Measurements from ENCODE around the gene ATMIN. TPM values are rescaled to one million over a fixed set of nuclear protein-coding genes. Genes with fewer than 3 reads are reported as not detected.

ATMIN gene
- total and polyA plus RNA-seq, 2 experiments from 2014 or later, result 22.0 to 60.5 TPM

DNA sequence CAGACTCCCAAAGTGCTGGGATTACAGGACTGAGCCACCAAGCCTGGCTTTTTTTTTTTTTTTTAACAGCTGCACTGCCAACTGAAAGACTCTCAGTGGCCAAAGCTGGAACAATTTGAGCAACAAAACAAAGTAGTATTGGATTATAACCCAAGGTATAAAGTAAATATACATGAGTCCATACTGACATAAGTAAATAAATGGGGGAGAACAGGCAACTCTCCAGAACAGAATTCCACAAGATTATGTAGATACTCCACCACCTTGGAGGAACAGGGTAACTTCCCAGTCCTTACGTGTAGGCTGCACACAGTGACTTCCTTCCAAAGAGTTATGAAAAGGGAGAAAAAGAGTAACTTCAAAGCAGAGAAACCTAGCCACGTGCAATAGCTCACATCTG is 44.7 kb upstream of the ATMIN start:
- H3K4me2 ChIP-seq, result no peak overlapping the region
- Mint-ChIP-seq H3K27ac (no peak overlapping the region), H3K9me3 (no peaks in the 10 kb centered on the region), H3K36me3 (ENCODE audit: low read depth) (peaks cover 4% of the 10 kb centered on the region; the same call in 1 of the 3 replicates), H3K4me1 (peaks cover 23% of the 10 kb centered on the region), H3K4me3 (no peak overlapping the region), H3K27me3 (ENCODE audit: insufficient read depth, low read depth, poor library complexity) (peaks cover 16% of the 10 kb centered on the region)
- H2AFZ ChIP-seq, result no peak overlapping the region
- H3K79me2 ChIP-seq (replicated peaks; ENCODE audit: insufficient read depth), result peaks cover 56% of the 10 kb centered on the region
- H3K4me3 ChIP-seq, result no peak overlapping the region
- no peaks in the 10 kb centered on the region for H3K9me2 ChIP-seq (ENCODE audit: insufficient read depth)
- peaks cover 5% of the 10 kb centered on the region; the same call in 1 of the 2 replicates for H3K27me3 ChIP-seq (ENCODE audit: insufficient read depth)
- H3F3A ChIP-seq (replicated peaks; ENCODE audit: low read depth), result no peaks in the 10 kb centered on the region
- H3K4me1 ChIP-seq (ENCODE audit: insufficient read depth), result peaks cover 15% of the 10 kb centered on the region; the same call in 1 of the 2 replicates
- DNase-seq (ENCODE audit: low spot score) (no peak), ATAC-seq (no peak)
- H3K36me3 ChIP-seq (ENCODE audit: insufficient read depth), result no peaks in the 10 kb centered on the region
- TF ChIP-seq, protein P1, sequence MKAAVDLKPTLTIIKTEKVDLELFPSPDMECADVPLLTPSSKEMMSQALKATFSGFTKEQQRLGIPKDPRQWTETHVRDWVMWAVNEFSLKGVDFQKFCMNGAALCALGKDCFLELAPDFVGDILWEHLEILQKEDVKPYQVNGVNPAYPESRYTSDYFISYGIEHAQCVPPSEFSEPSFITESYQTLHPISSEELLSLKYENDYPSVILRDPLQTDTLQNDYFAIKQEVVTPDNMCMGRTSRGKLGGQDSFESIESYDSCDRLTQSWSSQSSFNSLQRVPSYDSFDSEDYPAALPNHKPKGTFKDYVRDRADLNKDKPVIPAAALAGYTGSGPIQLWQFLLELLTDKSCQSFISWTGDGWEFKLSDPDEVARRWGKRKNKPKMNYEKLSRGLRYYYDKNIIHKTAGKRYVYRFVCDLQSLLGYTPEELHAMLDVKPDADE (IDR thresholded peaks at IDR 0.05), result no peak
- TF ChIP-seq, protein P2, sequence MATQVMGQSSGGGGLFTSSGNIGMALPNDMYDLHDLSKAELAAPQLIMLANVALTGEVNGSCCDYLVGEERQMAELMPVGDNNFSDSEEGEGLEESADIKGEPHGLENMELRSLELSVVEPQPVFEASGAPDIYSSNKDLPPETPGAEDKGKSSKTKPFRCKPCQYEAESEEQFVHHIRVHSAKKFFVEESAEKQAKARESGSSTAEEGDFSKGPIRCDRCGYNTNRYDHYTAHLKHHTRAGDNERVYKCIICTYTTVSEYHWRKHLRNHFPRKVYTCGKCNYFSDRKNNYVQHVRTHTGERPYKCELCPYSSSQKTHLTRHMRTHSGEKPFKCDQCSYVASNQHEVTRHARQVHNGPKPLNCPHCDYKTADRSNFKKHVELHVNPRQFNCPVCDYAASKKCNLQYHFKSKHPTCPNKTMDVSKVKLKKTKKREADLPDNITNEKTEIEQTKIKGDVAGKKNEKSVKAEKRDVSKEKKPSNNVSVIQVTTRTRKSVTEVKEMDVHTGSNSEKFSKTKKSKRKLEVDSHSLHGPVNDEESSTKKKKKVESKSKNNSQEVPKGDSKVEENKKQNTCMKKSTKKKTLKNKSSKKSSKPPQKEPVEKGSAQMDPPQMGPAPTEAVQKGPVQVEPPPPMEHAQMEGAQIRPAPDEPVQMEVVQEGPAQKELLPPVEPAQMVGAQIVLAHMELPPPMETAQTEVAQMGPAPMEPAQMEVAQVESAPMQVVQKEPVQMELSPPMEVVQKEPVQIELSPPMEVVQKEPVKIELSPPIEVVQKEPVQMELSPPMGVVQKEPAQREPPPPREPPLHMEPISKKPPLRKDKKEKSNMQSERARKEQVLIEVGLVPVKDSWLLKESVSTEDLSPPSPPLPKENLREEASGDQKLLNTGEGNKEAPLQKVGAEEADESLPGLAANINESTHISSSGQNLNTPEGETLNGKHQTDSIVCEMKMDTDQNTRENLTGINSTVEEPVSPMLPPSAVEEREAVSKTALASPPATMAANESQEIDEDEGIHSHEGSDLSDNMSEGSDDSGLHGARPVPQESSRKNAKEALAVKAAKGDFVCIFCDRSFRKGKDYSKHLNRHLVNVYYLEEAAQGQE (IDR thresholded peaks at IDR 0.05; ENCODE audit: unreplicated experiment), result no peak
- no peak for TF ChIP-seq JUNB (IDR thresholded peaks at IDR 0.05; ENCODE audit: unreplicated experiment)
- no peak for TF ChIP-seq ZNF331 (CRISPR knock-in tag; IDR thresholded peaks at IDR 0.05; ENCODE audit: low read depth)
- no peak for TF ChIP-seq ZNF114 (CRISPR knock-in tag; IDR thresholded peaks at IDR 0.05)
- TF ChIP-seq CTCF (conservative IDR thresholded peaks at IDR 0.05; ENCODE audit: low read depth in 2 of 2), result no peak
- TF ChIP-seq EZH2 (IDR thresholded peaks at IDR 0.05; ENCODE audit: low read depth, unreplicated experiment), result no peak
- TF ChIP-seq POLR2AphosphoS5 (IDR thresholded peaks at IDR 0.05; ENCODE audit: low read depth), result no peak
- no peak for TF ChIP-seq CREB1 (CRISPR knock-in tag; IDR thresholded peaks at IDR 0.05; ENCODE audit: low read depth)
- no peak for TF ChIP-seq EZH2phosphoT487 (IDR thresholded peaks at IDR 0.05; ENCODE audit: unreplicated experiment)
- TF ChIP-seq, protein P3, sequence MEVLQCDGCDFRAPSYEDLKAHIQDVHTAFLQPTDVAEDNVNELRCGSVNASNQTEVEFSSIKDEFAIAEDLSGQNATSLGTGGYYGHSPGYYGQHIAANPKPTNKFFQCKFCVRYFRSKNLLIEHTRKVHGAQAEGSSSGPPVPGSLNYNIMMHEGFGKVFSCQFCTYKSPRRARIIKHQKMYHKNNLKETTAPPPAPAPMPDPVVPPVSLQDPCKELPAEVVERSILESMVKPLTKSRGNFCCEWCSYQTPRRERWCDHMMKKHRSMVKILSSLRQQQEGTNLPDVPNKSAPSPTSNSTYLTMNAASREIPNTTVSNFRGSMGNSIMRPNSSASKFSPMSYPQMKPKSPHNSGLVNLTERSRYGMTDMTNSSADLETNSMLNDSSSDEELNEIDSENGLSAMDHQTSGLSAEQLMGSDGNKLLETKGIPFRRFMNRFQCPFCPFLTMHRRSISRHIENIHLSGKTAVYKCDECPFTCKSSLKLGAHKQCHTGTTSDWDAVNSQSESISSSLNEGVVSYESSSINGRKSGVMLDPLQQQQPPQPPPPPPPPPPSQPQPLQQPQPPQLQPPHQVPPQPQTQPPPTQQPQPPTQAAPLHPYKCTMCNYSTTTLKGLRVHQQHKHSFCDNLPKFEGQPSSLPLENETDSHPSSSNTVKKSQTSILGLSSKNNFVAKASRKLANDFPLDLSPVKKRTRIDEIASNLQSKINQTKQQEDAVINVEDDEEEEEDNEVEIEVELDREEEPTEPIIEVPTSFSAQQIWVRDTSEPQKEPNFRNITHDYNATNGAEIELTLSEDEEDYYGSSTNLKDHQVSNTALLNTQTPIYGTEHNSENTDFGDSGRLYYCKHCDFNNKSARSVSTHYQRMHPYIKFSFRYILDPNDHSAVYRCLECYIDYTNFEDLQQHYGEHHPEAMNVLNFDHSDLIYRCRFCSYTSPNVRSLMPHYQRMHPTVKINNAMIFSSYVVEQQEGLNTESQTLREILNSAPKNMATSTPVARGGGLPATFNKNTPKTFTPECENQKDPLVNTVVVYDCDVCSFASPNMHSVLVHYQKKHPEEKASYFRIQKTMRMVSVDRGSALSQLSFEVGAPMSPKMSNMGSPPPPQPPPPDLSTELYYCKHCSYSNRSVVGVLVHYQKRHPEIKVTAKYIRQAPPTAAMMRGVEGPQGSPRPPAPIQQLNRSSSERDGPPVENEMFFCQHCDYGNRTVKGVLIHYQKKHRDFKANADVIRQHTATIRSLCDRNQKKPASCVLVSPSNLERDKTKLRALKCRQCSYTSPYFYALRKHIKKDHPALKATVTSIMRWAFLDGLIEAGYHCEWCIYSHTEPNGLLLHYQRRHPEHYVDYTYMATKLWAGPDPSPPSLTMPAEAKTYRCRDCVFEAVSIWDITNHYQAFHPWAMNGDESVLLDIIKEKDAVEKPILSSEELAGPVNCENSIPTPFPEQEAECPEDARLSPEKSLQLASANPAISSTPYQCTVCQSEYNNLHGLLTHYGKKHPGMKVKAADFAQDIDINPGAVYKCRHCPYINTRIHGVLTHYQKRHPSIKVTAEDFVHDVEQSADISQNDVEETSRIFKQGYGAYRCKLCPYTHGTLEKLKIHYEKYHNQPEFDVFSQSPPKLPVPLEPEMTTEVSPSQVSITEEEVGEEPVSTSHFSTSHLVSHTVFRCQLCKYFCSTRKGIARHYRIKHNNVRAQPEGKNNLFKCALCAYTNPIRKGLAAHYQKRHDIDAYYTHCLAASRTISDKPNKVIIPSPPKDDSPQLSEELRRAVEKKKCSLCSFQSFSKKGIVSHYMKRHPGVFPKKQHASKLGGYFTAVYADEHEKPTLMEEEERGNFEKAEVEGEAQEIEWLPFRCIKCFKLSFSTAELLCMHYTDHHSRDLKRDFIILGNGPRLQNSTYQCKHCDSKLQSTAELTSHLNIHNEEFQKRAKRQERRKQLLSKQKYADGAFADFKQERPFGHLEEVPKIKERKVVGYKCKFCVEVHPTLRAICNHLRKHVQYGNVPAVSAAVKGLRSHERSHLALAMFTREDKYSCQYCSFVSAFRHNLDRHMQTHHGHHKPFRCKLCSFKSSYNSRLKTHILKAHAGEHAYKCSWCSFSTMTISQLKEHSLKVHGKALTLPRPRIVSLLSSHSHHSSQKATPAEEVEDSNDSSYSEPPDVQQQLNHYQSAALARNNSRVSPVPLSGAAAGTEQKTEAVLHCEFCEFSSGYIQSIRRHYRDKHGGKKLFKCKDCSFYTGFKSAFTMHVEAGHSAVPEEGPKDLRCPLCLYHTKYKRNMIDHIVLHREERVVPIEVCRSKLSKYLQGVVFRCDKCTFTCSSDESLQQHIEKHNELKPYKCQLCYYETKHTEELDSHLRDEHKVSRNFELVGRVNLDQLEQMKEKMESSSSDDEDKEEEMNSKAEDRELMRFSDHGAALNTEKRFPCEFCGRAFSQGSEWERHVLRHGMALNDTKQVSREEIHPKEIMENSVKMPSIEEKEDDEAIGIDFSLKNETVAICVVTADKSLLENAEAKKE (CRISPR knock-in tag; IDR thresholded peaks at IDR 0.05), result no peak
- H4K20me1 ChIP-seq (replicated peaks; ENCODE audit: insufficient read depth), result peaks cover 21% of the 10 kb centered on the region
- H3K27ac ChIP-seq (ENCODE audit: low read depth), result no peak overlapping the region
